RWPE2 (cell line): ENCODE data around the gene RAB1A.

Experiments
- ATAC-seq: fragments of 200-7000 bp; cut with Tn5 transposase; 3 replicates; pipeline ENCODE4 v1.9.1; 2021; ENCODE audit warnings: low read depth
- DNase-seq: peaks from one replicate; pipeline ENCODE4 v3.0.0-alpha.2; 2020; ENCODE audit warnings: low spot score
- H3K27ac ChIP-seq: fragments of 450-650 bp; 2 replicates; pipeline ENCODE4 v1.5.1; 2017; ENCODE audit warnings: mild to moderate bottlenecking; ENCODE audit not compliant: poor library complexity, severe bottlenecking
- H3K27me3 ChIP-seq: fragments of 250-450 bp; sonication (Bioruptor Pico); 2 replicates; pipeline ENCODE4 v1.5.1; 2021; ENCODE audit warnings: mild to moderate bottlenecking, moderate library complexity; ENCODE audit not compliant: insufficient read depth, poor library complexity, severe bottlenecking
- H3K36me3 ChIP-seq: fragments of 250-450 bp; sonication (Bioruptor Pico); 2 replicates; pipeline ENCODE4 v1.5.1; 2020; ENCODE audit warnings: low read depth, mild to moderate bottlenecking, moderate library complexity
- H3K4me1 ChIP-seq: fragments of 250-450 bp; sonication (Bioruptor Pico); 2 replicates; pipeline ENCODE4 v1.5.1; 2021; ENCODE audit warnings: mild to moderate bottlenecking, moderate library complexity; ENCODE audit not compliant: insufficient read depth, poor library complexity, severe bottlenecking
- H3K4me3 ChIP-seq: fragments of 250-450 bp; sonication (Bioruptor Pico); 2 replicates; pipeline ENCODE4 v1.5.1; 2021; ENCODE audit warnings: mild to moderate bottlenecking, moderate library complexity; ENCODE audit not compliant: severe bottlenecking
- H3K9me3 ChIP-seq: fragments of 250-450 bp; sonication (Bioruptor Pico); 2 replicates; pipeline ENCODE4 v1.5.1; 2021; ENCODE audit warnings: mild to moderate bottlenecking, moderate library complexity; ENCODE audit not compliant: severe bottlenecking
- TF ChIP-seq, protein P1 (sequence below): fragments of 450-650 bp; IDR thresholded peaks from one replicate; pipeline ENCODE4 v1.5.1; 2017; ENCODE audit warnings: mild to moderate bottlenecking, moderate library complexity; ENCODE audit not compliant: poor library complexity, severe bottlenecking

RAB1A gene

DNA sequence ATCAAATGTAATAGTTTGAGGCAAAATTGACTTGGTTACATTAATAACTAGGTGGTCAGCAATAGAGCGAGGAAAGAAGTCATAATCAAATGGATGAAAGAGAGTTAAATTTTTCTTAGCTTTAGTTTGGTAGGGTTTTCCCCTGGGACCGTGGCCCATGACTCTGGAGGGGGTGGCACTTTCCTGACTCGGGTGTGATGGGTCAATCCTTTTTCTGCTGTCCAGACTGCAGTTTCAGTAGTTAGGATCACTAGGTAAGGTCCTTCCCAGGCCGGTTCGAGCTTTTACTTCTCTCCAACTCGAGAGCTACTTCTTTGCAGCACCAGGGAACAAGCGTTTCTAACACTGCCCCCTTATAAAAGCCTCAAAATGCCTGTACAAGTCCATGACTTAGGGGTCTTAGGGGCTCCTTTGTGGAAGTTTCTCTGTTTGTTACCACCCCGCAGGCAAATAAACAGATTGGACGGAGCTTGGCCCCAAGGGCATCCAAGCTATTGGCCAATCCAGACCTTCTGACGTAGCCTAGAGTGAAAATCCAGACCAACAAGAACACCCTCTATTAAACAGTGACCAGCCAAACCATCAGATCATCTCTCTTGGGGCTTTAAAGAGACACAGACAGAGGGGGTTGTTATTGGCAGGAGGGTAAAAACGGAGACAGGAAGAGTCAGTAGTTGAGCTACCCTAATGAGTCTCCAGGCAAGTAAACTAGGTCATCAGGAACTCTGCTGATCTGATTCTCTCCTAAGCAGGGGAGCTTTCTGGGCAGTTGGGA lies 83.1 kb downstream of the RAB1A start:
- ATAC-seq, result no peak
- TF ChIP-seq, protein P1, sequence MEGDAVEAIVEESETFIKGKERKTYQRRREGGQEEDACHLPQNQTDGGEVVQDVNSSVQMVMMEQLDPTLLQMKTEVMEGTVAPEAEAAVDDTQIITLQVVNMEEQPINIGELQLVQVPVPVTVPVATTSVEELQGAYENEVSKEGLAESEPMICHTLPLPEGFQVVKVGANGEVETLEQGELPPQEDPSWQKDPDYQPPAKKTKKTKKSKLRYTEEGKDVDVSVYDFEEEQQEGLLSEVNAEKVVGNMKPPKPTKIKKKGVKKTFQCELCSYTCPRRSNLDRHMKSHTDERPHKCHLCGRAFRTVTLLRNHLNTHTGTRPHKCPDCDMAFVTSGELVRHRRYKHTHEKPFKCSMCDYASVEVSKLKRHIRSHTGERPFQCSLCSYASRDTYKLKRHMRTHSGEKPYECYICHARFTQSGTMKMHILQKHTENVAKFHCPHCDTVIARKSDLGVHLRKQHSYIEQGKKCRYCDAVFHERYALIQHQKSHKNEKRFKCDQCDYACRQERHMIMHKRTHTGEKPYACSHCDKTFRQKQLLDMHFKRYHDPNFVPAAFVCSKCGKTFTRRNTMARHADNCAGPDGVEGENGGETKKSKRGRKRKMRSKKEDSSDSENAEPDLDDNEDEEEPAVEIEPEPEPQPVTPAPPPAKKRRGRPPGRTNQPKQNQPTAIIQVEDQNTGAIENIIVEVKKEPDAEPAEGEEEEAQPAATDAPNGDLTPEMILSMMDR, result no peak
- no peaks in the 10 kb centered on the region for H3K36me3 ChIP-seq

DNA sequence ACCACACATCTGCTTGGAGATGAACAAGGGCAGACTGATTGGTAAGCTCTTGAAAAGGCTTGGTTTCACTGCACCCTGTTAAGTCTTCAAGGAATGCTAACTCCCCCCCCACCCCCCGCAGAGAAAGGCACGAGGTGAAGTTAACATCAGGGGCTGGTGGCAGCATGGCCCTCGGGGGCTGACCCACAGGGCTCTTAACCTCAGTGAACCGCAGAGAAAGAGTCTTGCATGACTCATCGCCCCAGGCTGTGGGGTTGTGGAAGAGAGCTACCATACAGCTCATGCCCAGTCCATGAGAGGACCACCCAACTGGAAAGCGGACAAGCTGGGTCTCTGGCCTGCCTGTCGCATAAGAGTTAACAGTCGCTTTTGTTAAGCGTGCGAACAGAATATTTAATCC lies 84.3 kb downstream of the RAB1A start:
- H3K4me1 ChIP-seq, result no peaks in the 10 kb centered on the region
- H3K36me3 ChIP-seq, result no peaks in the 10 kb centered on the region
- H3K27ac ChIP-seq, result no peak overlapping the region
- peaks cover 4% of the 10 kb centered on the region for H3K9me3 ChIP-seq
- no peak for ATAC-seq
- no peaks in the 10 kb centered on the region for H3K27me3 ChIP-seq
- TF ChIP-seq, protein P1, result no peak
- H3K4me3 ChIP-seq, result no peak overlapping the region
- DNase-seq, result no peak

More for the DNA sequence above, 83.1 kb downstream of the RAB1A start:
- Histone ChIP-seq H3K27ac (no peak overlapping the region), H3K4me1 (no peaks in the 10 kb centered on the region), H3K27me3 (no peaks in the 10 kb centered on the region), H3K9me3 (peaks cover 4% of the 10 kb centered on the region), H3K4me3 (no peak overlapping the region)
- DNase-seq, result no peak

DNA sequence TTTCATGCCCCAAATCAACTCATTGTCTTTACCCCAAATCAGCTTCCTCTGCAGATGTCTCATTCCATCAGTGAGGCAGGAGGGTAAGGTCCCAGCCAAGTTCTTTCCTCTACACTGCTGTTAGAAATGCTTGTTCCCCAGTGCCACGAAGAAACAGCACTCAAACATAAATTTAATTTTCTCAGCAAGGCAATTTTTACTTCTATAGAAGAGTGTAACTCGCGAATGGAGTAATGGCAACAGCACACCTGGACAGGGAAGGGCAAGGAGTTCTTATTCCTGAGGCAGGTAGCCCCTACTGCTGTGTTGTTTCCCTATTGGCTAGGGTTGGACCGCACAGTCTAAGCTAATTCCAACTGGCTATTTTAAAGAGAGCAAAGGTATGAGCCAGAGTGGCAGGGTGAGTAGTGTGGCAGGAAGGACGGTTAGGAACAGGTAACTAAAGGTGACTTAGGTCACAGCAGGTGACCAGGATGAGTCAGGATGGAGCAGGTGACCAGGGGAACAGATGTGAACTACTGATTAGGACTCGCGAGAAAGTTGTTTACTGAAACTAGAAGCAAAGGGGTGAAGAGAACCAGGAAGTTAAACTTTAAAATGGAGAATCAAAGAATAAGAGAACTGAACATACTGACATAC lies 85.7 kb downstream of the RAB1A start:
- no peaks in the 10 kb centered on the region for H3K4me1 ChIP-seq
- no peak overlapping the region for H3K27ac ChIP-seq
- H3K27me3 ChIP-seq, result no peaks in the 10 kb centered on the region
- H3K4me3 ChIP-seq, result no peak overlapping the region
- ATAC-seq (no peak), DNase-seq (no peak)
- TF ChIP-seq, protein P1, result no peak
- no peaks in the 10 kb centered on the region for H3K36me3 ChIP-seq
- H3K9me3 ChIP-seq, result peaks cover 4% of the 10 kb centered on the region

DNA sequence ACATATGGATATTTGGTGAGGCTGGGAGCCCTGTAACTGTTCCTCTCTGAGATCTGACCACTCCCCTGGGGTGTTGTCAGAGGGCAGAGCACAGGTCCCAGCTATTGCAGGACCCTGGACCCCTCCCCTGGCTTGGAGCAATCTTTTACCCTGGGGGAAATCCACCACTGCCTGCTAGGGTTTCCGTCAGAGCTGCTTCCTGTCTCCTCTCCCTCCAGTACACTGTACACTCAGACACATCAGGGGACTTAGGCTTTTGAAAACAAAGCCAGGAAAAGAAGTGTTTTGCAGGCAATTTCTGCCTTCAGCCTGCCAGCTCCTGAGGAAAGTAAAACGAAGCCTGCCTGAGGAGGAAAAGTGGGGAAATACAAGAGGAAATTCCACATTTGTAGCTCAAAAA lies 86.9 kb downstream of the RAB1A start:
- Histone ChIP-seq H3K9me3 (peaks cover 4% of the 10 kb centered on the region), H3K27me3 (no peaks in the 10 kb centered on the region), H3K36me3 (no peaks in the 10 kb centered on the region), H3K27ac (no peak overlapping the region), H3K4me1 (no peaks in the 10 kb centered on the region), H3K4me3 (no peak overlapping the region)
- no peak for ATAC-seq
- no peak for DNase-seq
- TF ChIP-seq, protein P1, result no peak
